Left ventricle myocardium superior (tissue), 1 donor: Measurements from ENCODE around the gene E4F1. TPM values are rescaled to one million over a fixed set of nuclear protein-coding genes. Genes with fewer than 3 reads are reported as not detected.

ENCODE experiments used
- ATAC-seq: fragments of 200-7000 bp; cut with Tn5 transposase; one replicate; pipeline ENCODE4 v1.9.1; 2020; ENCODE audit warnings: mild to moderate bottlenecking, moderate library complexity
- DNase-seq: peaks from one replicate; pipeline ENCODE4 v3.0.0-alpha.2; 2020
- intact Hi-C: fragments of 100-400 bp; cut with micrococcal nuclease; formaldehyde crosslinking; loops from one replicate; pipeline ENCODE4 v1.11.0; 2022
- long read RNA-seq: library from polyadenylated mRNA; unstranded; transcript quantifications from one replicate; pipeline ENCODE4 v2.0.0, GENCODE V29; 2021
- total RNA-seq: library from RNA; stranded (reverse); fragmentation: NEBNext Ultra II Directional; extraction: Animal tissue kit (Norgen Biotek cat#: 25700); gene quantifications from one replicate; pipeline ENCODE4 v1.2.1, GENCODE V29; 2021
- donor health status: DM: no; HTN: yes; CAD: no; lungs with severe emphysema.

Gene E4F1, protein sequence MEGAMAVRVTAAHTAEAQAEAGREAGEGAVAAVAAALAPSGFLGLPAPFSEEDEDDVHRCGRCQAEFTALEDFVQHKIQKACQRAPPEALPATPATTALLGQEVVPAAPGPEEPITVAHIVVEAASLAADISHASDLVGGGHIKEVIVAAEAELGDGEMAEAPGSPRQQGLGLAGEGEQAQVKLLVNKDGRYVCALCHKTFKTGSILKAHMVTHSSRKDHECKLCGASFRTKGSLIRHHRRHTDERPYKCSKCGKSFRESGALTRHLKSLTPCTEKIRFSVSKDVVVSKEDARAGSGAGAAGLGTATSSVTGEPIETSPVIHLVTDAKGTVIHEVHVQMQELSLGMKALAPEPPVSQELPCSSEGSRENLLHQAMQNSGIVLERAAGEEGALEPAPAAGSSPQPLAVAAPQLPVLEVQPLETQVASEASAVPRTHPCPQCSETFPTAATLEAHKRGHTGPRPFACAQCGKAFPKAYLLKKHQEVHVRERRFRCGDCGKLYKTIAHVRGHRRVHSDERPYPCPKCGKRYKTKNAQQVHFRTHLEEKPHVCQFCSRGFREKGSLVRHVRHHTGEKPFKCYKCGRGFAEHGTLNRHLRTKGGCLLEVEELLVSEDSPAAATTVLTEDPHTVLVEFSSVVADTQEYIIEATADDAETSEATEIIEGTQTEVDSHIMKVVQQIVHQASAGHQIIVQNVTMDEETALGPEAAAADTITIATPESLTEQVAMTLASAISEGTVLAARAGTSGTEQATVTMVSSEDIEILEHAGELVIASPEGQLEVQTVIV
- 14.2 TPM for total RNA-seq
- long read RNA-seq, transcript E4F1-201 (14 exons, 2,573 nt) = major isoform, 29 of 61 reads
- long read RNA-seq, partial matches to known transcripts = 14 of 61 reads
- long read RNA-seq, other reads (novel, unspliced or antisense) = 18 of 61 reads

- peak; percentile 99 for ATAC-seq
- DNase-seq = peak; percentile 100
- intact Hi-C loops = no loop called here
Observed at GRCh38 chr16:2223221-2223941, at the start of gene E4F1. Gene E4F1 (plus strand): TSS chr16:2223591. CDS start chr16:2223614, 23 bp downstream.

- intact Hi-C loops = no loop called here
- ATAC-seq (no peak), DNase-seq (no peak)
Observed at GRCh38 chr16:2173916-2174315, 49.5 kb upstream of the E4F1 start.

GRCh38 chr16:2174396-2175131 is 48.8 kb upstream of the E4F1 start:
- no peak for DNase-seq
- intact Hi-C loops = no loop called here
- ATAC-seq = no peak

DNA sequence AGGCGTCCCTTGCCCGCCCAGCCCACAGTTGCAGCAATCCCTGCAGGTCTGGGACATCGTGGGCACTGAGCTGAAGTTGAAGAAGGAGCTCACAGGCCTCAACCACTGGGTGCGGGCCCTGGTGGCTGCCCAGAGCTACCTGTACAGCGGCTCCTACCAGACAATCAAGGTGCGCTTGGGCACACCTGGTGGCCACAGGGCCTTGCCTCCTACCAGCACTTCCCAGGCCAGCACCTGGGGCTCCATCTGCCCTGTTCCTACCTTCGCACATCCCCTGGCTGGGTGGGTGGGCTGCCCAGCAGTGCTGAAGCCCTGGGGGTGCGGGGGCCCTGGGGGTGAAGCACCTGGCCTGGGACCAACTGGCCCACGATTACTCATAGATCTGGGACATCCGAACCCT is 47.9 kb upstream of the E4F1 start:
- DNase-seq = no peak
- no peak for ATAC-seq
- intact Hi-C loops = no loop called here

DNA sequence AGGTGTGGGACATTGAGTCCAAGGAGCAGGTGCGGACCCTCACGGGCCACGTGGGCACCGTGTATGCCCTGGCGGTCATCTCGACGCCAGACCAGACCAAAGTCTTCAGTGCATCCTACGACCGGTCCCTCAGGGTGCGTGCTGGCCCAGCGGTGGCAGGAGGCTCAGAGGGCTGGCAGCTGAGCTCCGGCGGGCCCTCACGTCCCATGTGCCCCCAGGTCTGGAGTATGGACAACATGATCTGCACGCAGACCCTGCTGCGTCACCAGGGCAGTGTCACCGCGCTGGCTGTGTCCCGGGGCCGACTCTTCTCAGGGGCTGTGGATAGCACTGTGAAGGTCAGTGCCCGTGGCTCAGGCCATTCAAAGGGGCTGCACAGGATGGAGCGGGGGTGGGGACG is 47.3 kb upstream of the E4F1 start:
- DNase-seq = no peak
- ATAC-seq = no peak
- intact Hi-C loops = no loop called here

GRCh38 chr16:2177101-2177500 is 46.3 kb upstream of the E4F1 start:
- ATAC-seq (no peak), DNase-seq (no peak)
- intact Hi-C loops = no loop called here

- ATAC-seq (no peak), DNase-seq (no peak)
- intact Hi-C loops = no loop called here
Observed at GRCh38 chr16:2177561-2177960, 45.8 kb upstream of the E4F1 start.

- ATAC-seq (no peak), DNase-seq (no peak)
- intact Hi-C loops = no loop called here
Observed at GRCh38 chr16:2178321-2179106, 44.9 kb upstream of the E4F1 start.

- ATAC-seq (no peak), DNase-seq (no peak)
- intact Hi-C loops = no loop called here
Observed at GRCh38 chr16:2179107-2179501, 44.3 kb upstream of the E4F1 start.

- intact Hi-C loops = no loop called here
Observed at GRCh38 chr16:2179576-2179975, 43.8 kb upstream of the E4F1 start.

GRCh38 chr16:2180461-2180860 is 42.9 kb upstream of the E4F1 start:
- no peak for ATAC-seq
- intact Hi-C loops = no loop called here

More at GRCh38 chr16:2179576-2179975, 43.8 kb upstream of the E4F1 start:
- DNase-seq (no peak), ATAC-seq (no peak)

GRCh38 chr16:2180962-2181923 is 42.1 kb upstream of the E4F1 start:
- ATAC-seq (no peak), DNase-seq (no peak)
- intact Hi-C loops = no loop called here

More at GRCh38 chr16:2180461-2180860, 42.9 kb upstream of the E4F1 start:
- DNase-seq = no peak

- intact Hi-C loops = no loop called here
- ATAC-seq = no peak
- DNase-seq = no peak
Observed at GRCh38 chr16:2181952-2182351, 41.4 kb upstream of the E4F1 start.

GRCh38 chr16:2183671-2184070 is 39.7 kb upstream of the E4F1 start:
- ATAC-seq = no peak
- intact Hi-C loops = no loop called here

GRCh38 chr16:2184346-2184745 is 39.0 kb upstream of the E4F1 start:
- ATAC-seq = no peak
- no peak for DNase-seq
- intact Hi-C loops = no loop called here

More at GRCh38 chr16:2183671-2184070, 39.7 kb upstream of the E4F1 start:
- no peak for DNase-seq

- DNase-seq (no peak), ATAC-seq (no peak)
- intact Hi-C loops = no loop called here
Observed at GRCh38 chr16:2184962-2185361, 38.4 kb upstream of the E4F1 start.

- ATAC-seq (no peak), DNase-seq (no peak)
- intact Hi-C loops = no loop called here
Observed at GRCh38 chr16:2186064-2186463, 37.3 kb upstream of the E4F1 start.
